Left ventricle myocardium inferior (tissue), 1 donor: ENCODE results near the gene HOXD8. TPM values are rescaled to one million over a fixed set of nuclear protein-coding genes. Genes with fewer than 3 reads are reported as not detected.

ENCODE experiments used
- DNase-seq: peaks from one replicate; pipeline ENCODE4 v3.0.0-alpha.2; 2020
- H3K27ac ChIP-seq: fragments of 200-600 bp; replicated peaks from 2 replicates; pipeline ENCODE4 v1.8.0; 2021
- H3K27me3 ChIP-seq: fragments of 200-600 bp; 2 replicates; pipeline ENCODE4 v1.8.0; 2021; ENCODE audit warnings: low read depth
- H3K36me3 ChIP-seq: fragments of 200-600 bp; 2 replicates; pipeline ENCODE4 v1.8.0; 2021
- H3K4me1 ChIP-seq: fragments of 200-600 bp; 2 replicates; pipeline ENCODE4 v1.8.0; 2021
- H3K4me3 ChIP-seq: fragments of 200-600 bp; 2 replicates; pipeline ENCODE4 v1.8.0; 2021; ENCODE audit warnings: mild to moderate bottlenecking, moderate library complexity
- H3K9me3 ChIP-seq: fragments of 200-600 bp; replicated peaks from 2 replicates; pipeline ENCODE4 v1.8.0; 2021
- intact Hi-C: fragments of 100-400 bp; cut with micrococcal nuclease; formaldehyde crosslinking; loops from one replicate; pipeline ENCODE4 v1.11.0; 2022
- total RNA-seq: library from RNA; stranded (reverse); fragmentation: NEBNext Ultra II Directional; extraction: Animal tissue kit (Norgen Biotek cat#: 25700); gene quantifications from one replicate; pipeline ENCODE4 v1.2.1, GENCODE V29; 2021
- TF ChIP-seq, protein P1 (sequence below): fragments of 200-600 bp; IDR thresholded peaks from 2 replicates; pipeline ENCODE4 v1.8.0; 2021; ENCODE audit warnings: antibody characterized with exemption, mild to moderate bottlenecking, borderline replicate concordance
- donor health status: DM: no; HTN: yes; CAD: no; lungs with severe emphysema.

HOXD8 gene
- total RNA-seq, 1 donor from 2014 or later = 0.14 TPM

DNA sequence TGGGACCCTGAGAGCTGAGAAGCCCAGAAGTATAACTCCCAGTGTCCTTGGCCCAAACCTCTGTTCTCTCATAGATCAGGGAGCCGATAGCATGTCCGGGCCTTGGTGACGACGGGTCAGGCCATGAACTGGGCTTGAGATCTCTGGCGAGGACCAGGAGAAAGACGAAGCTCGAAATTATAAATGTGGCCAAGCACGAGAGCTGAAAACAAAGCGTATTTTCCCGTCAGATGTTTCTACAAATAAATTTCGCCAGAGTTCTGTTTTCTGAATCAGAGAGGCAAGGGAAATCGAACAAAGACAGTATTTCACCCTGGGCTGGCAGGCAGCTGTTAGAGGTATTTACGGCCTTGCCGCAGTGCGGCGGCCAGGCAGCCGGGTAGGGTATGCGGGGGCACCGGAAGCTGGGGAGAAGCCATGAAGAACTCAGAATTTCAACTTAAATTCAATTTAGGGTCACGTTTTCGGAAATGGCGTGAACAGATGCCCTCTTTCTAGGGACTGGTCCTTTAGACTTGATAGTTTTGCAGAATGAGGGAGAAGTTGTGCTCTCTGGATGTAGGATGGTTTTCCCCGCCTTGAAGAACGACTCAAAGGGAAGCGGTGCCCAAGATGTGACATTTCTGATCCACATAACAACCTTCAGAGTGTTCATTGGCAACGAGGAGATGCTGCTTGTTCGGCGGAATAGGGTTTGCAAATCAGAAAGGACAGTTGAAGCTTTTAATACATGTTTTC lies 9.6 kb downstream of the HOXD8 start:
- Histone ChIP-seq H3K36me3 (no peaks in the 10 kb centered on the region), H3K27ac (peak overlapping the region; percentile 45), H3K9me3 (no peaks in the 10 kb centered on the region), H3K4me1 (peaks cover 27% of the 10 kb centered on the region), H3K27me3 (peaks cover 100% of the 10 kb centered on the region), H3K4me3 (peak overlapping the region; percentile 63)
- DNase-seq = no peak
- TF ChIP-seq, protein P1, sequence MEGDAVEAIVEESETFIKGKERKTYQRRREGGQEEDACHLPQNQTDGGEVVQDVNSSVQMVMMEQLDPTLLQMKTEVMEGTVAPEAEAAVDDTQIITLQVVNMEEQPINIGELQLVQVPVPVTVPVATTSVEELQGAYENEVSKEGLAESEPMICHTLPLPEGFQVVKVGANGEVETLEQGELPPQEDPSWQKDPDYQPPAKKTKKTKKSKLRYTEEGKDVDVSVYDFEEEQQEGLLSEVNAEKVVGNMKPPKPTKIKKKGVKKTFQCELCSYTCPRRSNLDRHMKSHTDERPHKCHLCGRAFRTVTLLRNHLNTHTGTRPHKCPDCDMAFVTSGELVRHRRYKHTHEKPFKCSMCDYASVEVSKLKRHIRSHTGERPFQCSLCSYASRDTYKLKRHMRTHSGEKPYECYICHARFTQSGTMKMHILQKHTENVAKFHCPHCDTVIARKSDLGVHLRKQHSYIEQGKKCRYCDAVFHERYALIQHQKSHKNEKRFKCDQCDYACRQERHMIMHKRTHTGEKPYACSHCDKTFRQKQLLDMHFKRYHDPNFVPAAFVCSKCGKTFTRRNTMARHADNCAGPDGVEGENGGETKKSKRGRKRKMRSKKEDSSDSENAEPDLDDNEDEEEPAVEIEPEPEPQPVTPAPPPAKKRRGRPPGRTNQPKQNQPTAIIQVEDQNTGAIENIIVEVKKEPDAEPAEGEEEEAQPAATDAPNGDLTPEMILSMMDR = no peak
- intact Hi-C loops = loop anchor here (5.0 to 10.0 kb wide), 3 partner anchors 413 to 676 kb away; no protein-coding TSS in a partner anchor

DNA sequence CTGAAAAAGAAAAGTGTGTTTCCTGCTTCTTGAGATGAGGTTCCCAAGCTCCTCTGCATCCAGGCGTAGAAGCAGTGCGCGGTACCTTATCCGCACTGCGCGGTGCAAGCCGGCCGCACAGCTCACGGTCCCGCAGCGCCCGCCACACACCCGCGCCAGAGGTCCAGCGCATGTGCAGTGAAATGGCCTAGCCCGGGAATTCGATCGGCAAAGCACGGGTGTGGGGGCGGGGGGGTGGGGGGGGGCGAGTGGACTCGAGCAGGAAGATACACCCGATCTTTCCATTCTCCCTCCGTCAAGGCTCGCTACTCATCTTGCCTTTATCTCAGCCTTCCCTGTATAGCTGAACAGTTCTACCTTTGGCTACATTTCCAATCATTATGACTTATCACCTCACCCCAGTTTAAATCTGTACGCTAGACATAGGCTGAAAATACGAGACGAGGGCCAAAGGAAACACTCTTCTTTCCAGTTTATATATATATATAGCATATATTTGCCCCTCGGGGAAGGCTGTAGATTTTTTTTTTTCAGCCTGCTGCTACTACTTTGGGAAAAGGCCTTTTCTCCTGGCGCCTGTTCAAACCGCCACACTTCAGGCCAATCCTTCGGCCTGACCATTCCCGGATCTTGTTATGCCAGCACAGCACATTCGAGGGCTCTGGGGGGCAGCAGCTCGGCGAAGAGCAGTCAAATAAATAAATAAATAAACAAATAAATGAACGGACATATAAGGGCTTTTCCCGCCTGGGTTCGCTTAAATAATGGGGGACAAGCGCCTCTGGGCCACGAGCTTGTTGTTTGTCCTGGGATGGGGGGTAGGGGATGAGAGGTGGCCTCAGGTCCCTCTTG lies 10.4 kb downstream of the HOXD8 start:
- H3K9me3 ChIP-seq = no peaks in the 10 kb centered on the region
- no peak for DNase-seq
- intact Hi-C loops = loop anchor here (5.0 to 10.0 kb wide), 5 partner anchors 312 to 675 kb away; no protein-coding TSS in a partner anchor
- TF ChIP-seq, protein P1 = no peak
- H3K4me3 ChIP-seq = peak overlapping the region; percentile 63
- peaks cover 27% of the 10 kb centered on the region for H3K4me1 ChIP-seq
- no peaks in the 10 kb centered on the region for H3K36me3 ChIP-seq
- H3K27ac ChIP-seq = peak overlapping the region; percentile 45
- H3K27me3 ChIP-seq = peaks cover 100% of the 10 kb centered on the region

DNA sequence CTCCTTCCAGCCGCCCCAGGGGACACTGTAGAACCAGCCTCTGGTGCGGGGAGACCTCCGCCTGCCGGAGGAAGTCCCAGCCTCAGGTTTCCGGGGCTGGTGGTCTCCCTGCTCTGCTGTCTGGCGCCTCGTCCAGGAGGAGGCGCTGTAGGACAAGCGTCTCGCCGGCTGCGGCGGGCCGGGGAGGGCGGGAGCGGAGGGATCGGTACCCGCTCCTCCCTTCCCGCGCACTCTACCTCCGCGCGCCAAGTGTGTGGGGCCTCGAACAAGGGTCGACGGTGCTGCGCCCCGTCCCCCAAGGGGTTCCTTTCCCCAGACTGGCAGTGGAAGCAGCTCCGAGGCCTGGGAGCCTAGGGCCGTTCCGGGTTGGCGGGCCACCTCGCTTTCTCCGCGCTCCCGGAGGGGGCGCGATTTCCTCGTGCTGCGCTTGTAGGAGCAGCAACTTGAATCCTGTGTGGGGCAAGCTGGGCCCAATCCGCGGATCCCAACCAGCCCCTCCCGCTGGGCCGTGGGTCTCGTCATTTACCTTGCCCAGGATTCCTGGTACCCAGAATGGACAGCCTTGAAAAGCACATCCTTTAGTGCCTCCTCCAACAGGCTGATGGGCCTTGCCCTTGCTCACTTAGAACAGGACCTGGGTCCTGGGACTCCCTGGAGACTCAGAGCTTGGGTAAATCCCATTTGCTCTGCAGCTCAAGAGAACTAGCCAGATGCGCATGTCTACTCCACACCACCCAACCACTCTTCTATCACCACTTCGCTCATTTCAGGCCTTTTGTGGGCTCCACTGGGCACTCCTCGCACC lies 11.2 kb downstream of the HOXD8 start:
- Histone ChIP-seq H3K27ac (no peak overlapping the region), H3K4me3 (peak overlapping the region; percentile 63), H3K4me1 (peaks cover 27% of the 10 kb centered on the region), H3K27me3 (peaks cover 100% of the 10 kb centered on the region), H3K9me3 (no peaks in the 10 kb centered on the region), H3K36me3 (no peaks in the 10 kb centered on the region)
- TF ChIP-seq, protein P1 = peak; percentile 96
- intact Hi-C loops = loop anchor here (5.0 kb wide), 2 partner anchors 312 to 512 kb away; no protein-coding TSS in a partner anchor
- DNase-seq = peak; percentile 59

DNA sequence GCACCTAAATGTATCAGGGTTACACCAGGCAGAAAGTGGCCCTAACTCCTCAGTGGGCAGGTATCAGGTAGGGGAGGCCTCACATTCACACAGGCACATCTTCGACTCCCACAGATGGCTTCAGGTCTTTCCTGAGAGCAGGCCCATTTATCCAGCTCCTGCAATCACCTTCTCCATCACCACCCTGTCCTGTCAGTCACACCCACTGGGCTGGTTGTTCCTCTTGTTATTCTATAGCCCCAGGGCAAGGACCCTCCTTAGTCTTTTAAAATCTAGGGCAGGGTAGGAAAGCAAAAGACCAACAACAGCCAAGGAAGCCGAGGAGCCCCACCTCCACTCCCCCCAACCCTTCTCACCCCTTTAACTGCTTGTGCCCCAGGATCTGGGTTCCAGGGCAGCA lies 12.8 kb downstream of the HOXD8 start:
- peaks cover 100% of the 10 kb centered on the region for H3K27me3 ChIP-seq
- H3K4me3 ChIP-seq = no peak overlapping the region
- H3K36me3 ChIP-seq = no peaks in the 10 kb centered on the region
- peaks cover 16% of the 10 kb centered on the region for H3K4me1 ChIP-seq
- no peak for DNase-seq
- TF ChIP-seq, protein P1 = no peak
- H3K27ac ChIP-seq = no peak overlapping the region
- intact Hi-C loops = loop anchor here (5.0 kb wide), 2 partner anchors 310 to 510 kb away; no protein-coding TSS in a partner anchor
- H3K9me3 ChIP-seq = no peaks in the 10 kb centered on the region
